ENCODE measurements around the gene AKT3.

DNA sequence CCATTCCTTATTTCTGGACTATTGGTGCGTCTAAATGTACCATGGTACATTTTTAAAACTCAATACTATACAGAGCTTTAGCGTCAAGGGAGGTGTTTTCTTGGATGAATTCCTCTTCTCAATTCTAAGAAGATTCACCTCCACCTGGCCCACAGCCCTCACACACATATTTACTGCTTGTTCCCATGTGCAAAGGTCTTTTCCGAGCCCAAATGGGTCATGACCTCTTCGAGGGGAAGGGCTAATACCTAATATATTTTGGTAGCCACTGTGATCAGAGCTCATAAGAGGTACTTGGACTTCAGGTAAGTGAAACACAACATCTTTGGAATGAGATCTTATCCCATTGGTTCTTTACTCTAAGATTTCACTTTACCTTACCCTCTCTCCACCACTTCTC lies 388.3 kb downstream of the AKT3 start:
- TF ChIP-seq, protein P1, sequence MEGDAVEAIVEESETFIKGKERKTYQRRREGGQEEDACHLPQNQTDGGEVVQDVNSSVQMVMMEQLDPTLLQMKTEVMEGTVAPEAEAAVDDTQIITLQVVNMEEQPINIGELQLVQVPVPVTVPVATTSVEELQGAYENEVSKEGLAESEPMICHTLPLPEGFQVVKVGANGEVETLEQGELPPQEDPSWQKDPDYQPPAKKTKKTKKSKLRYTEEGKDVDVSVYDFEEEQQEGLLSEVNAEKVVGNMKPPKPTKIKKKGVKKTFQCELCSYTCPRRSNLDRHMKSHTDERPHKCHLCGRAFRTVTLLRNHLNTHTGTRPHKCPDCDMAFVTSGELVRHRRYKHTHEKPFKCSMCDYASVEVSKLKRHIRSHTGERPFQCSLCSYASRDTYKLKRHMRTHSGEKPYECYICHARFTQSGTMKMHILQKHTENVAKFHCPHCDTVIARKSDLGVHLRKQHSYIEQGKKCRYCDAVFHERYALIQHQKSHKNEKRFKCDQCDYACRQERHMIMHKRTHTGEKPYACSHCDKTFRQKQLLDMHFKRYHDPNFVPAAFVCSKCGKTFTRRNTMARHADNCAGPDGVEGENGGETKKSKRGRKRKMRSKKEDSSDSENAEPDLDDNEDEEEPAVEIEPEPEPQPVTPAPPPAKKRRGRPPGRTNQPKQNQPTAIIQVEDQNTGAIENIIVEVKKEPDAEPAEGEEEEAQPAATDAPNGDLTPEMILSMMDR (IDR thresholded peaks at IDR 0.05; ENCODE audit: low read depth, low read length, poor library complexity, severe bottlenecking): no peak
- no peak for TF ChIP-seq EZH2phosphoT487 (IDR thresholded peaks at IDR 0.05; ENCODE audit: borderline replicate concordance, low read length)
